Ishikawa (cell line): Measurements from ENCODE around the gene SORD.

Source experiments
- CEBPB ChIP-seq: IDR thresholded peaks from 2 replicates; pipeline ENCODE4 v1.6.1; 2012
- CREB1 ChIP-seq: IDR thresholded peaks from 2 replicates; pipeline ENCODE4 v1.6.1; 2012; ENCODE audit warnings: low read depth
- EGR1 ChIP-seq: IDR thresholded peaks from 2 replicates; pipeline ENCODE4 v1.6.1; 2012
- EP300 ChIP-seq: IDR thresholded peaks from 2 replicates; pipeline ENCODE4 v1.6.1; 2012; ENCODE audit warnings: borderline replicate concordance
- FOXM1 ChIP-seq: IDR thresholded peaks from 2 replicates; pipeline ENCODE4 v1.6.1; 2012; ENCODE audit warnings: low read depth, borderline replicate concordance
- NFIC ChIP-seq: IDR thresholded peaks from 2 replicates; pipeline ENCODE4 v1.6.1; 2012
- RAD21 ChIP-seq: IDR thresholded peaks from 2 replicates; pipeline ENCODE4 v1.6.1; 2012; ENCODE audit warnings: low read depth
- TAF1 ChIP-seq: IDR thresholded peaks from 2 replicates; pipeline ENCODE4 v1.6.1; 2012; ENCODE audit warnings: low read depth, mild to moderate bottlenecking
- TCF12 ChIP-seq: IDR thresholded peaks from 2 replicates; pipeline ENCODE4 v1.6.1; 2012; ENCODE audit warnings: low read depth
- TEAD4 ChIP-seq: IDR thresholded peaks from 2 replicates; pipeline ENCODE4 v1.6.1; 2012
- USF1 ChIP-seq: IDR thresholded peaks from 2 replicates; pipeline ENCODE4 v1.6.1; 2012
- YY1 ChIP-seq: IDR thresholded peaks from 2 replicates; pipeline ENCODE4 v1.6.1; 2012; ENCODE audit warnings: low read depth
- ZBTB7A ChIP-seq: IDR thresholded peaks from 2 replicates; pipeline ENCODE4 v1.6.1; 2012; ENCODE audit warnings: low read depth
- TF ChIP-seq, protein P1 (sequence below): IDR thresholded peaks from 2 replicates; pipeline ENCODE4 v1.6.1; 2012
- TF ChIP-seq, protein P2 (sequence below): IDR thresholded peaks from 2 replicates; pipeline ENCODE4 v1.6.1; 2012; ENCODE audit warnings: low read depth, mild to moderate bottlenecking

SORD gene

GRCh38 chr15:45100884-45101625, 78.1 kb downstream of the SORD start:
- TF ChIP-seq FOXM1, result no peak
- TF ChIP-seq TAF1, result no peak

- TF ChIP-seq, protein P1, sequence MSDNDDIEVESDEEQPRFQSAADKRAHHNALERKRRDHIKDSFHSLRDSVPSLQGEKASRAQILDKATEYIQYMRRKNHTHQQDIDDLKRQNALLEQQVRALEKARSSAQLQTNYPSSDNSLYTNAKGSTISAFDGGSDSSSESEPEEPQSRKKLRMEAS, result no peak
- TF ChIP-seq, protein P2, sequence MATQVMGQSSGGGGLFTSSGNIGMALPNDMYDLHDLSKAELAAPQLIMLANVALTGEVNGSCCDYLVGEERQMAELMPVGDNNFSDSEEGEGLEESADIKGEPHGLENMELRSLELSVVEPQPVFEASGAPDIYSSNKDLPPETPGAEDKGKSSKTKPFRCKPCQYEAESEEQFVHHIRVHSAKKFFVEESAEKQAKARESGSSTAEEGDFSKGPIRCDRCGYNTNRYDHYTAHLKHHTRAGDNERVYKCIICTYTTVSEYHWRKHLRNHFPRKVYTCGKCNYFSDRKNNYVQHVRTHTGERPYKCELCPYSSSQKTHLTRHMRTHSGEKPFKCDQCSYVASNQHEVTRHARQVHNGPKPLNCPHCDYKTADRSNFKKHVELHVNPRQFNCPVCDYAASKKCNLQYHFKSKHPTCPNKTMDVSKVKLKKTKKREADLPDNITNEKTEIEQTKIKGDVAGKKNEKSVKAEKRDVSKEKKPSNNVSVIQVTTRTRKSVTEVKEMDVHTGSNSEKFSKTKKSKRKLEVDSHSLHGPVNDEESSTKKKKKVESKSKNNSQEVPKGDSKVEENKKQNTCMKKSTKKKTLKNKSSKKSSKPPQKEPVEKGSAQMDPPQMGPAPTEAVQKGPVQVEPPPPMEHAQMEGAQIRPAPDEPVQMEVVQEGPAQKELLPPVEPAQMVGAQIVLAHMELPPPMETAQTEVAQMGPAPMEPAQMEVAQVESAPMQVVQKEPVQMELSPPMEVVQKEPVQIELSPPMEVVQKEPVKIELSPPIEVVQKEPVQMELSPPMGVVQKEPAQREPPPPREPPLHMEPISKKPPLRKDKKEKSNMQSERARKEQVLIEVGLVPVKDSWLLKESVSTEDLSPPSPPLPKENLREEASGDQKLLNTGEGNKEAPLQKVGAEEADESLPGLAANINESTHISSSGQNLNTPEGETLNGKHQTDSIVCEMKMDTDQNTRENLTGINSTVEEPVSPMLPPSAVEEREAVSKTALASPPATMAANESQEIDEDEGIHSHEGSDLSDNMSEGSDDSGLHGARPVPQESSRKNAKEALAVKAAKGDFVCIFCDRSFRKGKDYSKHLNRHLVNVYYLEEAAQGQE, result no peak
- no peak for TF ChIP-seq NFIC
- TF ChIP-seq CEBPB, result no peak
- TF ChIP-seq ZBTB7A, result no peak
- no peak for TF ChIP-seq CREB1
These were observed 78.8 kb downstream of the SORD start for GRCh38 chr15:45101749-45102148.

DNA sequence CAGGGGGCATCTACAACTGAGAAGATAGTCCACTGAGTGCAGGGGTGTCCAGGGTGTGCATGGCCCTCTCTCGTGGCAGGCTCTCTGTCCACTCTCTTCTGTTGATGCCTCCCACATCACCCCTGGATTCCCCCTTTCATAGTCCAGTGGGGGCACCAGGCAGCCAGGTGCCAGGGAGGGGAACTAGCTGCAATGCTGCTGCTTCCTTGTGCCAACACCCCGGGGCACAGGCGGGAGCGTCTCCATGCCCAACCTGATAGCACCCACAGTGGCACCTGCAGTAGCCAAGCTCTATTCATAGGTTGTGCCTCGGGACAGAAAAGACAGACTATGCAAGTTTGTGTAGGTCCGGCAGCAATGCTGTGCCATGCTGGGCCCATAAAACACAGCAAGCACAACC, 79.2 kb downstream of the SORD start:
- TF ChIP-seq EGR1, result no peak
- TF ChIP-seq YY1, result no peak
- TF ChIP-seq CREB1, result no peak
- no peak for TF ChIP-seq TAF1
- TF ChIP-seq EP300, result no peak
- TF ChIP-seq ZBTB7A, result no peak
- no peak for TF ChIP-seq NFIC
- TF ChIP-seq, protein P1, result no peak
- no peak for TF ChIP-seq FOXM1
- no peak for TF ChIP-seq TEAD4
- TF ChIP-seq USF1, result no peak
- TF ChIP-seq CEBPB, result no peak
- TF ChIP-seq RAD21, result no peak
- no peak for TF ChIP-seq TCF12
- TF ChIP-seq, protein P2, result no peak

GRCh38 chr15:45105586-45105985, 82.6 kb downstream of the SORD start:
- no peak for TF ChIP-seq TEAD4

GRCh38 chr15:45106002-45106790, 83.2 kb downstream of the SORD start:
- TF ChIP-seq YY1, result no peak
- no peak for TF ChIP-seq CEBPB
- TF ChIP-seq TAF1, result no peak
- TF ChIP-seq EP300, result no peak

- TF ChIP-seq TAF1 (no peak), CREB1 (no peak), YY1 (no peak)
These were observed 85.1 kb downstream of the SORD start for GRCh38 chr15:45107941-45108630.

GRCh38 chr15:45110256-45110820, 87.3 kb downstream of the SORD start:
- no peak for TF ChIP-seq EGR1
- no peak for TF ChIP-seq YY1
- TF ChIP-seq TEAD4, result no peak
- no peak for TF ChIP-seq RAD21
- TF ChIP-seq CEBPB, result no peak
- TF ChIP-seq, protein P2, result no peak
- TF ChIP-seq NFIC, result no peak
- TF ChIP-seq, protein P1, result no peak
